Endothelial cell of umbilical vein (primary cell): ENCODE measurements around the gene APOBEC3G.

Source experiments
- CTCF ChIP-seq, 2 donors: IDR thresholded peaks; 1 replicate in 1 of 2; 2 replicates in 1 of 2; pipeline ENCODE4 v1.5.1; 2011; ENCODE audit warnings: low read length in 2 of 2, mild to moderate bottlenecking in 2 of 2, moderate library complexity in 2 of 2, control low read depth in 1 of 2, inconsistent platforms in 1 of 2, low read depth in 1 of 2; ENCODE audit not compliant: insufficient read depth in 1 of 2; ENCODE audit errors: extremely low read depth in 1 of 2
- EZH2 ChIP-seq: IDR thresholded peaks from 2 replicates; pipeline ENCODE4 v1.6.1; 2012; ENCODE audit warnings: borderline replicate concordance, low read depth, mild to moderate bottlenecking, moderate library complexity, low read length, inconsistent platforms; ENCODE audit not compliant: severe bottlenecking
- FOS ChIP-seq: IDR thresholded peaks from 2 replicates; pipeline ENCODE4 v1.6.1; 2011; ENCODE audit warnings: mild to moderate bottlenecking, low read length, moderate library complexity, borderline replicate concordance; ENCODE audit not compliant: insufficient read depth
- MAX ChIP-seq: IDR thresholded peaks from 2 replicates; pipeline ENCODE4 v1.6.1; 2011; ENCODE audit not compliant: insufficient read depth, insufficient read length
- POLR2A ChIP-seq: IDR thresholded peaks from 2 replicates; pipeline ENCODE4 v1.6.1; 2012; ENCODE audit warnings: low read depth, mild to moderate bottlenecking, control low read depth, low read length
- POLR2AphosphoS5 ChIP-seq: IDR thresholded peaks from 2 replicates; pipeline ENCODE4 v1.6.1; 2012; ENCODE audit warnings: low read depth, mild to moderate bottlenecking, control low read depth, low read length, moderate library complexity; ENCODE audit not compliant: insufficient read depth

- TF ChIP-seq CTCF (IDR thresholded peaks at IDR 0.05; ENCODE audit: extremely low read depth in 1 of 2, insufficient read depth in 1 of 2, low read depth in 1 of 2, low read length in 2 of 2) = no peak
- TF ChIP-seq FOS = no peak
- TF ChIP-seq POLR2A = no peak
- TF ChIP-seq EZH2 = no peak
- TF ChIP-seq MAX = no peak
- no peak for TF ChIP-seq POLR2AphosphoS5
Observed at GRCh38 chr22:39094717-39095389, 17.8 kb downstream of the APOBEC3G start.
